GM18511 (cell line): ENCODE results near the gene ZC2HC1C.
"Not testable (repeated sequence)": the region's sequence is repeated elsewhere in the genome, so short reads cannot be mapped to it uniquely, and the experiment has no call there.

ENCODE experiments used
- ATAC-seq: cut with Tn5 transposase; IDR thresholded peaks from one replicate; pipeline ENCODE4 v1.9.1; 2021; ENCODE audit warnings: mild to moderate bottlenecking, moderate library complexity; ENCODE audit not compliant: unreplicated experiment

The ZC2HC1C gene

DNA sequence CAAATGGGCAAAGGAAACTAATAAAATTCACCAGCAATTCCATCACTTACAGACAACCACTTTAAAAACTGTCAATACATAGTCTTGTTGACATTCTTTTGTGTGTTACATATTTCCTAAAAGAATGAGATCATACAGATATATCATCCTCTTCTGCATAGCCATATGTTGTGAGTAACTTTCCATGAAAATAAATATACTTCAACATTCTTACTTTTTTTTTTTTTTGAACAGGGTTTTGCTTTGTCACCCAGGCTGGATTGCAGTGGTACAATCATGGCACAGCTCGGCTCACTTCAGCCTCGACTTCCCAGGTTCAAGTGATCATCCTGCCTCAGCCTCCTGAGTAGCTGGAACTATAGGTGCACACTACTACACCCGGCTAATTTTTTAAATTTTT, 20.9 kb downstream of the ZC2HC1C start:
- ATAC-seq: no peak

- no peak for ATAC-seq
Measured at GRCh38 chr14:75091251-75091650, 21.8 kb downstream of the ZC2HC1C start.

GRCh38 chr14:75092698-75093097, 23.3 kb downstream of the ZC2HC1C start:
- no peak for ATAC-seq

DNA sequence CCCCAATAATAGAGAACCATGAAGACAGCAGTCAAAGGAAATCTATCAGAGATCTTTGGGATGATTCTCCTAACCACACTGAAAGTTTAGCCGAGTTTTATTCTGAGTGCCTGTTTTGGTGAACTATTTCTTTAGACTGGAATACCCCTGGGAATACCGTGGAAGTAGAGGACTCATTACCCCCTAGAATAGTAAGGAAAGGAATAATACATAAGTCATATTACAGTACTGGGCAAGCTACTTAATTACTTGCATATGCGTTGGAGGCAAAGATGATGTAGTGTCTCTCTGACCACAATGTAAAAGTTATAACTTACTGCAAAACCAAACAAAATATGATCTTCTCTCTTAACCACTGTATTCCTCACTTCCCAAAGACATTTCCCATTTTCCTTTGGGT, 25.5 kb downstream of the ZC2HC1C start:
- ATAC-seq: no peak

DNA sequence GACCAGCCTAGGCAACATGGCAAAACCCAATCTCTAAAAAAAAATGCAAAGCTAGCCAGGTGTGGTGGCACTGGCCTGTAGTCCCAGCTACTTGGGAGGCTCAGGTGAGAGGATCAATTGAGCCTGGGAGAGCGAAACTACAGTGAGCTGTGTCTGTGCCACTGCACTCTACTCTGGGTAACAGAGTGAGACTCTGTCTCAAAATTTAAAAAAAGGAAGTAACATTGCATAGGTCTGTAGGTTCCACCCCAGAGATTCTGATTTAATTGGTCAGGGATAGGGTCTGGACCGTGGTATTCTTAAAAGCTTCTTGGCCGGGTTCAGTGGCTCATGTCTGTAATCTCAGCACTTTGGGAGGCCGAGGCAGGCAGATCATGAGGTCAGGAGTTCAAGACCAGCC, 26.2 kb downstream of the ZC2HC1C start:
- no peak for ATAC-seq

GRCh38 chr14:75096959-75097358, 27.5 kb downstream of the ZC2HC1C start:
- ATAC-seq: no peak

- ATAC-seq: no peak
Measured at GRCh38 chr14:75098212-75098611, 28.8 kb downstream of the ZC2HC1C start.

- no peak for ATAC-seq
Measured at GRCh38 chr14:75098682-75099081, 29.2 kb downstream of the ZC2HC1C start.

- ATAC-seq: no peak
Measured at GRCh38 chr14:75101491-75101890, 32.0 kb downstream of the ZC2HC1C start.

- no peak for ATAC-seq
Measured at GRCh38 chr14:75107186-75107585, 37.7 kb downstream of the ZC2HC1C start.

GRCh38 chr14:75109877-75110276, 40.4 kb downstream of the ZC2HC1C start:
- ATAC-seq: no peak

DNA sequence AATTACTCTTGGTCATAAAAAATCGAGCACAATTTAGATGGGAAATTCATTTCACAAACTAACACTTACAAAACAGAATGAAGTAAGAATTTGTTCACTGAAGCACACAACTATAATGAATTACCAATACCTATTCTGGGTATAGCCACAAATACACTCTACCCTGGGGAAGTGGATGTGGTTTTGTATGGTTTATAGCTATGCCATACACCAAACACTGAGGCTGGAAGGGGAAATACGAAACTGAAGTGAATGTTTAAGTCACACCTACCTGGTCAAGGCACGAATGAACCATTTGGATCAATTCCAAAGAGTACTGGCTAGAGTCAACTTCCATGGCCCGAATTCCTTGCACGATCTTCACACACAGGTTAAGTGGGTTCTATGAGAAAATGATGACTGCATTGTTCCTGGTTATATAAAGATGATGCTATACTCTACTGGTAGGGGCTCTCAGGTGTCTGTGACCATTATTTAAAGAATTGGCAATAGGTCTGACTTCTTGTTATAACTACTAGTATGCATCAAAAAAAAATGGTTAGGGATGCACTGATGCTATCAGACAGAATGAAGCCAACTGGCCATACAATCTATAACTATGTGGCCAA, 44.6 kb downstream of the ZC2HC1C start:
- no peak for ATAC-seq

DNA sequence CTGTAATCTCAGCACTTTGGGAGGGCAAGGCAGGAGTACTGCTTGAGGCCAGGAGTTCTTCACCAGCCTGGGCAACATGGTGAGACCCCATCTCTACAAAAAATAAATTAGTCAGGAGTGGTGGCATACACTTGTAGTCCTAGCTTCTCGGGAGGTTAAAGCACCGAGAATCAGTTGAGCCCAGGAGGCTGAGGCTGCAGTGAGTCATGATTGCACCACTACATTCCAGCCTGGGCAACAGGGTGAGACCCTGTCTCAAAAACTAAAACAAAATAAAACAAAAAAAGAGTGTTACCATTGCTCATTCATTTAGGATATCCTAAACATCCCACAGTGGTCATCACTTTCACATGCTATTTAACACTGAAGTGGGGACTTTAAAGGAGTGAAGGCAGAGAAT, 49.6 kb downstream of the ZC2HC1C start:
- ATAC-seq: no peak

DNA sequence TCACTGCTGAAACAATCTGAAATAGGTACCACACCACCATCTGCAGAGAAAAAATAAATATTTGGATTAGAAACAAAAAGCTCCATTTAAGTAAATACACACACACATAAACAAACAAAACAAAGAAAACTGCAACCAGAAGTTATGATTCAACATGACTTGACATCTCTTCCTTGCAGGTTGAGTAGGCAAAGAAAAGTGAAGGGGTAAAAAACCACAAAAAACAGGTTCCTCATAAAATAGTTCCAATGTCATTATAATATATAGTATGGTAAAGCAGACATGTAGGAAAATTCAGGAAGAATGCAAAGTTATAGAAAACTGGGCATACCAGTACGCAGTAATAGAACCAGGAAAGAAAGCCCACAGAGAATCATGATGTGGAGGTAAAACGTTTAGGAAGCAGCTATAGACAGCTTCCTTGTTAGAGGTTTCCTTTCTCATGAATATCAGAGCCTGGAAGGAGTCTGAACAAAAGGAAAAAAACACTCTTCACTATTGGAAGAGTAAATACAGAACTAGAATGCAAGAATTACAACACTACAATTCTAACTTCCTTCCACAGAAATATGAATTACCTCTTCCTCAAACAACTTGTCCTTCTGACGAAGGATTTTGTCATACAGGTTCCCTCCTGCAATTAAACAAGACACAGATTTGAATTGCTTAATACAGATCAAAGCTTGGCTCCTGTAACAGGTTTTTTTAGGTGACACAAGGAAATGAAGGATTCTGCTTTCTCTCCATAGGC, 51.3 kb downstream of the ZC2HC1C start:
- no peak for ATAC-seq

GRCh38 chr14:75121552-75121951, 52.1 kb downstream of the ZC2HC1C start:
- no peak for ATAC-seq

DNA sequence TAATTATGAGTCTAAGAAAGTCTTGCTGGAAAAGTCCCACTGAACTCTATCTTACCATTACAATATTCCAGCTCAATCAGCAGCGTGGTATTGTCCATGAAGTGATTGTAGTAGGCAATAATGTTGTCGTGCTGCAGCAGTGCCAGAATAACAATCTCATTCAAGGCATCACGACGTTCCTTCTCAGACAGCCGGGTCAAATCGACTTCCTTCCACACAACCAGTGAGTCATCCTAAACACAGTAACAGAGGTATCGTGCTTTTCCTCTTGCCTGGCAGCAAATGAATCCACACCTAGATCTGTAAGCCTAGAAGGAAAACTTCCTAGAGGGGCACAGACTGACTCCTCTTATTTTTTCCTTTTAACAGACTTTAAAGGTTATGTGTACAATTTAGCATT, 54.5 kb downstream of the ZC2HC1C start:
- ATAC-seq: no peak

DNA sequence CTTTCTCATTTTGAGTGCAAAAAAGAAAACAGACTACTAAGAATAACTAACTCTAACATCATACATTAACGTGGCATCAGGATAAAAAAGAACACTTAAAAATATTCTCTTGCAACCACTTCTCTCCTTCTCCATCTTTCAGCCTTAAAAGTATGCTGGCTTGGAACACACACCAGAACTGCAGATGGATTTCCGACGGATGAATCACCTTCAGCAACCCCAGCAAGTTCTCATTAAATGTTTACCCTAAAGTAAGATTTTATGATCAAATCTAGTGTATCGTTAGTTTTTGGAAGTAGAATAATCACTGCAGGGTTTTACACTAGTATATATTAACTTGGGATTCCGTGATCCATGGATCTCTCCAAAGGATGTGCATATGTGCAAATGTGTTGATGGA, 56.2 kb downstream of the ZC2HC1C start:
- ATAC-seq: no peak

DNA sequence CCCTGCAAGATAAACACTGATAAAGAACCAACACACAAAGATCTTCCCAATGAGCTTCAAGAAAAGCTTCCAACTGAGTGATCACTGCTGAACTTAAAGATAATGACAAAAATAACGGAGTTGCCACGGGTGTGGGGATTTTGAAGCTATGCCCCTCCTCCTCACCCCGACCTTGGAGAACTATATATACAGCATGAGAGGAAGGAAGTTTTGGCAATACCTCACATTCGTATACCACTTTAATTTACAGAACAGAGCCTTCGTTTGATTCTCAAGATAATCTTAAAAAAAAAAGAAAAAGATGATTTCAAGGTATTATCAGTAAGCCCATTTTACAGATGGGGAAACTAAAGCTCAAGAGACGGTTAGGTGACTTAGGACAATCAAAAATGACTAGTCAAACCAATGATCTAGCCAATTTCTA, 56.7 kb downstream of the ZC2HC1C start:
- no peak for ATAC-seq

DNA sequence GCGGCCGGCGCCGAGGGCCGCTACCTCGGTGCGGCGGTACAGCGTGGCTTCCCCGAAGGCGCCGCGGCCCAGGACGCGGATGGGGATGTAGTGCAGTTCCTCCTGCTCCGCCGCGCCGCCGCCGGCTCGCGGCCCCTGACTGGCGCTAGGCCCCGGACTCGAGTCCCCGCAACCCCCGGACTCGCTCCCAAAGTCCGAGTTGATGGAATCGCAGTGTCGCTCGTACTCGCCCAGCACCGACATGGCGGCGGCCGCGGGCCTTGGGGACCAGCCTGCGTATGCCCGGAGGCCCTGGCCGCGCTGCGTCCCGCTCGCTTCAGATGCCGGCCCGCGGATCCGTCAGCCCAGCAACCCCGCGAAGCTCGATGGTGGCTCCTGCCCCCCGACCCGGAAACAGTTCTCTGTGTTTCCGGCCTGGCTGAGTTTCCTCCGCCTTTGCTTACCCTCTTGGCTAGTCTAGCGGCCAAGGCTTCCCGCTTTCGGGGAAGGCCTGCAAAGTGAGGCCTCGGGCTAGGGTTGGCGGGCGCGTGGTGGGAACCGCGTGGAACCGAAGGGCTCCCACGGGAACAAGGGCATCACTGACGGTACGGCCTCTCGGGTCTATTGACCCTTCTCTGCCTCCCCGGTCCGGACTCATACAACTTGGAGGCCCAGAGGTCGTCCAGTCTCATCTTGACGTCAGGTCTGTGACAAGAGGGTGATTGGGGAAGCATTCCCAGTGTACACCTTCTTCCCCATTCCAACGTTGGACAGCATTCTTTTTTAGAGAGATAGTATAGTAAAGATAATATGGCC, 57.4 kb downstream of the ZC2HC1C start, which contains the start of gene NEK9:
Gene NEK9, minus strand, starts transcription at position 370 of the 795 bp plus-strand sequence. Its CDS starts 127 bp downstream, at position 243.
- peak; percentile 94 for ATAC-seq

DNA sequence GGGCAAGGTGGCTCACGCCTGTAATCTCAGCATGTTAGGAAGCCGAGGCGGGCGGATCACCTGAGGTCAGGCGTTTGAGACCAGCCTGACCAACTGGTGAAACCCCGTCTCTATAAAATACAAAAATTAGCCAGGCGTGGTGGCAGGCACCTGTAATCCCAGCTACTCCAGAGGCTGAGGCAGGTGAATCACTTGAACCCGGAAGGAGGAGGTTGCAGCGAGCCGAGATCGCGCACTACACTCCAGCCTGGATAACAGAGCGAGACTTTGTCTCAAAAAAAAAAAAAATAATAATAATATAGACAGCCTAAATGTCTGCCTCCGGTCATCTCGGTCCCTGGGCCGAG, 58.0 kb downstream of the ZC2HC1C start:
- not testable (repeated sequence) for ATAC-seq

DNA sequence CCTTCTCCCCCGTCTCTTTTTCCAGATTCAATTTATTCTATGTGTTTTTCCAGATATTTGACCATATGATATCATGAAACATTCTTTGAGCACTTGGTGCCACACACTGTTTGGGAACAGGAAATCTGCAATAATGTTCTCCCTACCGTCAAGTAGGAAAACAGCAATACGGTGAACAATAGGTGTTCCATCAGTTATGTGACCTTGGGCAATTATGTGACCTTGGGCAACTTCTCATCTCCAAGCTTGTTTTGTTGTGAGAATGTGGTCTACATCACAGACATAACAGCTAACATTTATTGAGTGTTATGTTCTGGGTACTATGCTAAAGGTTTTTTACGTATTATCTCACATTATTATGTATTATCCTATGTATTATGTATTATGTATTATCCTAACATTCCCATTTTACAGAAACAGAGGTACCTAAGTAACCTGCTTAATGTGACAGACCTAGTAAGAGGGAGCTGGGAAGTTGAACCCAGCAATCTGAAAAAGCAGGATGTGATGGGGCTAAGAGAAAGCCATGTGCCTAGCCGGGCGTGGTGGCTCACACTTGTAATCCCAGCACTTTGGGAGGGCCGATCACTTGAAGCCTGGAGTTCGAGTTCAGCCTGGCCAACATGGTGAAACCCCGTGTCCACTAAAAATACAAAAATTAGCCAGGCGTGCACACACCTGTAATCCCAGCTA, 58.6 kb downstream of the ZC2HC1C start:
- ATAC-seq: no peak
